COLO829 (cell line): Measurements from ENCODE around the gene TAF8.

Experiments used
- DNase-seq: peaks from one replicate; pipeline ENCODE4 v3.0.0; 2012; ENCODE audit warnings: low spot score

Gene TAF8

GRCh38 chr6:42099340-42100028 lies 49.2 kb downstream of the TAF8 start:
- DNase-seq: no peak

- DNase-seq: no peak
Measured at GRCh38 chr6:42100029-42100901, 49.9 kb downstream of the TAF8 start.

GRCh38 chr6:42101186-42101657 lies 50.9 kb downstream of the TAF8 start:
- DNase-seq: no peak

- DNase-seq: no peak
Measured at GRCh38 chr6:42103216-42103615, 52.9 kb downstream of the TAF8 start.

- no peak for DNase-seq
Measured at GRCh38 chr6:42103753-42104094, 53.4 kb downstream of the TAF8 start.

- DNase-seq: no peak
Measured at GRCh38 chr6:42104095-42104803, 53.9 kb downstream of the TAF8 start.

GRCh38 chr6:42104804-42105125 lies 54.4 kb downstream of the TAF8 start:
- DNase-seq: no peak

- DNase-seq: no peak
Measured at GRCh38 chr6:42105156-42105648, 54.9 kb downstream of the TAF8 start.

GRCh38 chr6:42105709-42106108 lies 55.4 kb downstream of the TAF8 start:
- DNase-seq: no peak

- no peak for DNase-seq
Measured at GRCh38 chr6:42106112-42107023, 56.0 kb downstream of the TAF8 start.

GRCh38 chr6:42108071-42108470 lies 57.7 kb downstream of the TAF8 start:
- no peak for DNase-seq

GRCh38 chr6:42110683-42111082 lies 60.4 kb downstream of the TAF8 start:
- no peak for DNase-seq

- no peak for DNase-seq
Measured at GRCh38 chr6:42112351-42112750, 62.0 kb downstream of the TAF8 start.

GRCh38 chr6:42113936-42114636 lies 63.8 kb downstream of the TAF8 start:
- peak; percentile 46 for DNase-seq

GRCh38 chr6:42117843-42118161 lies 67.5 kb downstream of the TAF8 start:
- DNase-seq: no peak

- no peak for DNase-seq
Measured at GRCh38 chr6:42118162-42119001, 68.1 kb downstream of the TAF8 start.

GRCh38 chr6:42120895-42121865 lies 70.9 kb downstream of the TAF8 start:
- no peak for DNase-seq

- DNase-seq: no peak
Measured at GRCh38 chr6:42123379-42124103, 73.2 kb downstream of the TAF8 start.
